GM18517 (cell line): Measurements from ENCODE around the gene DRC1.
"Not testable (repeated sequence)": the region's sequence is repeated elsewhere in the genome, so short reads cannot be mapped to it uniquely, and the experiment has no call there.

Source experiments
- ATAC-seq: cut with Tn5 transposase; IDR thresholded peaks from one replicate; pipeline ENCODE4 v1.9.1; 2021; ENCODE audit warnings: mild to moderate bottlenecking, moderate library complexity; ENCODE audit not compliant: unreplicated experiment

Gene DRC1

DNA sequence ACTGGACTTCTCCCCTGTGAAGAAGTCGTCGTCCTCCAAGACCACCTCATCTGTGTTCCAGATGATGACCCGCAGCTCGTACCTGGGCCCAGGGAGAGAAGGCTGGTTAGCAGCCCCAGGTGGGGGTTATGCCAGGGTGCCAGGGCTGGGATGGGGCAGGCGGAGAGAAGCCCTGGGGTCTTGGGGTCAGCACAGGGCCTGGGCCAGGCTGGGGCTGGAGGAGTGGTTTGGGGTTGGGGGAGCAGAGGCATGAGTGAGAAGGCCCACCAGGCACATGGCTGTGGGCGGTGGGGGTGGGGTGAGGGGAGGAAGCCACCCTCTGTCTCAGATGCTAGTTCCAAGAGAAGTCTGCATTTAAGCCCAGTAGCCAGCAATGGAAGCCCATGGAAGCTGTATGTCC is 60.4 kb downstream of the DRC1 start:
- ATAC-seq: no peak

DNA sequence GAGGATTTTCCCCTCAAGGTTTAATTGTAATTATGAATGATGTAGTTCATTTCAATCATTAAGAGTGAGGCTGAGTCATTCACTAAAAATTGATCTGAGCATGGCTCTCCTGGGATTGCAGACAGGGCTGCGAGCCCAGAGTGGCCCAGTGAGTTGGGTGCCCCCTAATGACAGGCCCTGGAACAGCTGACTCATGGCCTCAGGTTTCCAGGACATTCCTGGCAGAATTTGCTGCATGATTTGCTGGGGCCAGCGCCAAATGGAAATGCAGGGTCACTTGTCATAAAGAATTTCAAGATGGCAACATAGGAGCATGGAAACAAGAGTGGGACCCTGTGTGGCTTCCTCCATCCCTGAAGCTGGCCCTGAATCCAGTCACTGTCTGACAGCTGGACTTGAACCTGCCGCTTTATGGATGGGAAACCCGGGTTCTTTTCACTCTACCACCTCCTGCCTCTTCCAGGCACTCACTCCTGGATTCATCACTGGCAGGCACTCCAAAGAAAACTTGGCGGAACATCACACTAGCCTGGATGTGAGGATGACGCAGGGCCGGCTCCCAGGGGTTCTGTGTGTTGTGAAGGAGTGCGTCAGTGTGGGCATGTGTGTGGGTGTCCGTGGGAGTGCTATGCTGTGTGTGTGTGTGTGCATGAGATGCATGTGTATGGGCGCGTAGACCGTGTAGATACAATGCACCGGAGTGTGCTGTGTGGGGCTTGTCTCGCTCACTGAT is 61.0 kb downstream of the DRC1 start:
- no peak for ATAC-seq

DNA sequence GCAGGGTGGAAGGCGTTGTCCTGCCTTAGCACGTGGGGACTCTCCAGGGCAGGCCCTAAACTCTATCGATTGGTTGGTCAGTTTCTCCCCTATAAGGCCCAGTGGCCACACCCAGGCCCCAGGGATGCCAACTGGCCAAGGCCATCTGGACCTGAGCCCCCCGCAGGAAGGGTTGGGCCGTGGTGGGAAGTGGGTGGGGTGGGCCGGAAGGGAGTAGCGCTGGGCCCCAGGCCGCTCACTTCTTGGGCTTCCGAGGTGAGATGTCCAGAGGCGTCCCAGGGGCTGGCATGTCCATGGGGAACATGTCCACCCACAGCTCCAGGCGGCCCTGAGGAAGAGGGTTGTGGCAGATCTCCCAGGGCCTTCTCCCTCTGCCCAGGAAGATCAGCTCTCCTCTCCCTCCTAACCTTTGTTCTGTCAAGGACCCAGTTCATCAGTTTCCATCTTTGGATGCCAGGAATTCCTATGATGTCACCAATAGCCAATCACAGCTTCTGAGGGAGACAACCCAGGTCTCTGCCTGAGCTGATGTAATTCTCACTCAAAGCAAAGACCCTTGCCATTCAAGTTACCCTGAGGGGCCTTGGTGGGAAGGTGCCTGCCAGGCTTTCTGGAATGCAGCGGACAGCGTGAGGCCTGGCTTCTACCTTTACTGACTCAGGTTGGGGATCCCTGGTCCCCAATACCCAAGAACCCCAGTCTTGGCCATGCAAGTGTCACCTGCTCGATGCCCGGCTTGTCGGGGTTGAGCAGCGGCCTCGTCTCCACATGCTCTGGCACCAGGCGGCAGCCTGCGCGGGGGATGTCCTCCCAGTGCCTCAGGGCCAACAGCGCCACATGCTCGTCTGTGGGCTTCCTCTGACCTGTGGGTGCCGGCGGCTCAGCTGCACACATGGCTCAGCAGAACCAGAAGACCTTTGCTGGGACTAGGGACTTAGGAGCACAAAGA is 61.8 kb downstream of the DRC1 start:
- no peak for ATAC-seq

DNA sequence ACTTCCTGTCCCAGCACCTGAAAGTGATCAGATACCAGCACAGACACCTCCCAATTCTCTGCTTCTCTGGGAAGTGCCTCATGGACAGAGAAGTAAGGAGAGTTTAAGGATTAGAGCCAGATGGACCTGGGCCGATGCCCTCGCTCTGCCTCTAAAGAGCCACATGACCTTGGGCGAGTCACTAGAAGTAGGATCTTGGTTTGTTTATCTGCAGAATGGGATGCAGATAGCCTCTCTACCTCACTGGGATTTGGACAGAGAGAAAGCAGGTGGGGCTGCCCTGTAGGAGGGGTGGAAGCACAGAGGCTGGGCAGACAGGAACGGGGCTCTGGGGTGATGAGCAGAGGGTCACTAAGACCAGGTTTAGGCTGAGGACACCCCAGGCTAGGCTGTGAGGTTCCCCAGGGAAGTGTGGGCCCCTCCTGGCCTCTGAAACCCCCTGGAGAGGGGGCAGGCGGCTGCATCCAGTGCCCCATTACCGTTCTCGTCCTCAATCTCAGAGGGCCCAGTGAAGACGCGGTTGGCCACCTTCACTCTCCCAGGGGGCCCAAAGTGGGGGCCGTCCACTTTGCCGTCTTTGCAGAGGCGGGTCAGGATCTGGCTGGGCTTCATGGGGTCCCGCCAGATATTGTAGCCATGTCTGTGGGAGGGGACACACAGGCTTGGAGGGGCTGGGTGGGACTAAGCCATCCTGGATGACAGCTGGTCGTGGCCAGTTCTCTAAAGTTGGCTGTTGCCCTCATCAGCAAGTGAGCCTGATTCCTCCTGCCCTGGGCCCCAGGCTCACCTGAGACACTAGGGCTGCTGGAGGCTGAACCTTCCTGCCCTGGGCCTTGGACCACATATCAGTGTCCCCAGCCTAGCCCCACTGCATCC is 62.9 kb downstream of the DRC1 start:
- no peak for ATAC-seq

DNA sequence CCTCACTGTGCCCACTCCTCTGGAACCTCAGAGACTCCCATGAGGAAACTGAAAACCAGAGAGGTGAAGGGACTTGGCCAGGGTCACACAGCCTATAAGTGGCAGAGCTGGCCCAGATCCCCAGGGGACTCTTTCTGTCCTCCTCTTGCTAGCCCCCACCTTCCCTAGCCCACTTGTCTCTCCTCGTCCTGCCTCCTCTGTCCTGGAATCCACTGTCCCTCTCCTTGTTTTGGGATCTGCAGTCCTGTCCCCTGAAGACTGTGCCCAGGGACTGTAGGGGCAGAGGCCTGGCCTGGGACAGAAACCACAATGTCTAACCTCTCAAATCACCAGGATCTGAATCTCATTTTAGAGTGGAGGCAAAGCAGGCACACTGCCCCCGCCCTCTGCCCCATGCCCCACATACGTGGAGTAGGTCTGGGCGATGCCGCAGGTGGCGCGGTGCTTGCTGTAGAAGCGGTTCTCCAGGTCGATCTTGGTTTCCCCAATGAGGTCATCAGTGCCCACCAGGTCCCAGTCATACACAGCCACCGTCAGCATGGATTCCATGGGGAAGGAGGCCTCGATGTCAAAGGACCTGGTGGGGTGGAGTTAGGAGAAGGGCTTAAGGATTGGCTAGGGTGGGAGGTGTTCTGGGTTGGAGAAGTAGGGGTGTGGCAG is 63.7 kb downstream of the DRC1 start:
- ATAC-seq: no peak

DNA sequence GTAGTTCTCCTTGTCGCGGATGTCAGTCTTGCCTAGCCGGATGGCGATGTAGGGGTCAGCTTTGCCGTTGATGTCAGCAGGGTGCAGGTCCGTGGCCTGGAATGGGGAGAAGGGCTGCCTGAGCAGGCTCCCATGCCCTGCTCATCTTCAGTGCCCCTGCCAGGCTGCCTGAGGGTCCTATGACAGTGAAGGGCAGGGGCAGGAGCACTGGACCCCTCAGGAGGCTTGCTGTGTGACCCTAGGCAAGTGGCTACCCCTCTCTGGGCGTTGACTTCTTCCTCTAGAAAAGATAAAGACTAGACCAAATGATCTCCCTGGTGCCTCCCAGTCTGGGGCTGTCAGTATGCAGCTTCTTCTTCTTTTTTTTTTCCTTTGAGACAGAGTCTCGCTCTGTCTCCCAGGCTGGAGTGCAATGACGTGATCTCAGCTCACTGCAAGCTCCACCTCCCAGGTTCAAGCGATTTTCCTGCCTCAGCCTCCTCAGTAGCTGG is 64.3 kb downstream of the DRC1 start:
- no peak for ATAC-seq

DNA sequence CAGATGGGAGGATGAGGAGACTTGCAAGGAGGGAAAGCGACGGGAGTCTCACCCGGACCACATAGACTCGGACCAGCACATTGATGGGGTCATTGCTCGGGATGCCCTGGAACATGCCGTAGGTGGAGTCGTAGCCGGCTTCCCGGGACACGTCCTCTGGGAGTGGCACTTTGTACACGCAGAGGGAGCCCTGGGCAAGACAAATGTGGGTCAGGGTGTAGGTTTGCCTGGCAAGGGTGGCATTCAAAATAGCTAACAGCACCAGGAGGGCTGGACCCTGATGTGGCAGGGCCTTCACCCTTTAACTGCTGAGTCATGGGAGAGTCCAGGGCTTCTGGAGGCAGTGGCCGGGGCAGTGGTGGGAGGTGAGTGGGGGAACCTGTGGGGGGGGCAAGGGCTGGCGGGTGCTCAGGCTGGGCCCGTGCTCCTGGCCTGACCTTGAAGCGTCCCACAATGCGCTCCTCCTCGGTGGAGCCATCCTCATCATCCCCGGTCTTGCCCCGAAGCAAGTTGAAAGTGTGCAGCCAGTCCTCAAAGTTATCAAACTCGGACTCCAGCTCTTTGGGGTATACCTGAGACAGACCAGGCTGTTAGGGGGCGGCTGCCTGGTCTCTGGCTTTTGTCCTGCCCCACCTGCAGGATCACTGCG is 65.1 kb downstream of the DRC1 start:
- ATAC-seq: no peak

DNA sequence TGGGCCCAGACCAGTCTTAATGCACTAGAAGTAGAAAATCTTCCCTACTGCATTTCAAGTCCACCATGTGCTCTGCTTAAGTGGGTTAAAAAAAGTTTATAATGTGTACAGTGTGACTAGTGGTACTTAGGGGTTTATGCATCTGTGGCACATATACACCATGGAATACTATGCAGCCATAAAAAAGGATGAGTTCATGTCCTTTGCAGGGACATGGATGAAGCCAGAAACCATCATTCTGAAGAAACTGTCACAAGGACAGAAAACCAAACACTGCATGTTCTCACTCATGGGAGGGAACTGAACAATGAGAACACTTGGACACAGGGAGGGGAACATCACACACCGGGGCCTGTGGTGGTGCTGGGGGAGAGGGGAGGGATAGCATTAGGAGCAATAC is 66.8 kb downstream of the DRC1 start:
- not testable (repeated sequence) for ATAC-seq

DNA sequence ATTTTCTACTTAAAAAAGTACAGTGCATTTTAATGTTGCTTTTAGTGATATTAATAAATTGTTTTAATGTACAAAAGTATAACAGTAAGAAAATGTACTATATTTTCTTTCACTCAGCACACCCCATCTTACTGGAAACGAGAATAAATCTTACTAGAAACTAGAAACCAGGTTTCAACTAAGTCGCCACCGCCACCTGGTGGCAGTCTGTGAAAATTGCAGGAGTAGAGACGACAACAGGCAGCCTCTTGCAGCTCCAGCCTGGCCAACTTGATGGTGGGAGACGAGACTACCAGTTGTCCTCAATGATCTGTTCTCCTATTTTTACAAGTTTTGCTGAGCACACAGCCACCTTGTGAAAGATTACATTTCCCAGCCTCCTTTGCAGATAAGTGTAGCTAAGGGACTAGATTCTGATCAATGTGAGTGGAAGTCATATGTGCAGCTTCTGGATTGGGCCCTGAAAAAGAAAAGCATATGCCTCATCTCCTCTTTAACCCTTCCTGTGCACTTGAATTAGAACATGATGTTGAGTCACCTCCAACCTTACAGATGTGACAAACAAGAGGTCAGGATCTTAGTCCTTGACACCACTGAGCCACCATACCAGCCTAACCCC is 67.5 kb downstream of the DRC1 start:
- ATAC-seq: no peak

DNA sequence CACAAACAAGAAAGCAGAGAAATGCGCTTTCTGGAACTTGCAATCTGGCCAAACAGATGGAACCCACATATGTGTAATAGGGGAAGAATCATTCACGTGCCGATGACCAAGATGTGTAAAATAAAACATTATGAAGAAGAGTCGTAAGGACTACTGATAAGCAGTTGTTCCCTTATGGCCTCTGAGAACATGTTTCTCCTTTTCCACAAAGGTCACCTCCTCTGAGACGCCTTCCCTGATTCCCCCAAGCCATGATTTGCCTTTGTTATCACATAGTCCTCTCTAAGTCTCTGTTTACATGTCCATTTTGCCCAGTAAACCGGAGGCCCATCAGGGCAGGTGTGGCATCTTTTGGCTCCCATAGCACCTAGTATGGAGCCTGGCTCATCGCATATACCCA is 68.2 kb downstream of the DRC1 start:
- ATAC-seq: no peak

DNA sequence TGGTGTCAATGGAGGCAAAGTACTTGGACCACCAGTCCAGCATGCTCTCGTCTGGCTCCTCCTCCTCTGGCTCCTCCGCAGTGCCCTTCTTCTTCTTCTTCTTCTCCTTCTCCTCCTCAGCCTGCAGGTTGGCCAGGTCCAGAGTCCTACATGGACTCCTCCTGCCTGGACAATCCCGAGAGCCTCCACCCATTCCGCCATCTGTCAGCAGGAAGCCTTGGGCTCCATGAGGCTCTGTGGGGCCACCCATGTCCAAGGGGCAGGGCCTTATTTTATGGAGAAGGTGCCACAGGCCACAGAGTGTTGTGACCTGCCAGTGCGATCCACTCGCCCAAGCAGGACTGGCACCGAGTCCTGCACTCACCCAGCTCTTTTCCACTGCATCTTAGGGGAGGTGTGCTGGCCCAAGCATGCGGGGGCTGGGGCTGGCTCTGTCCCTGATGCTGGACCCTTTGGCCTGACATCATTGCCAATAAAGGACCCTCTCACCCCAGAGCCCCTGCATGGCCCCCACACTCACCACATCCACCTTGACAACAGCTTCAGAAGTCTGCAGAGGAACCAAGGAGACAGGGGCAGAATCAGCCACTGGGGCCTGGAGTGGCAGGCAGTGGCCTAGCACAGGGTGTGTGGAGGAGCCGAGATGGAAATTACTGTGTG is 69.0 kb downstream of the DRC1 start:
- ATAC-seq: no peak

DNA sequence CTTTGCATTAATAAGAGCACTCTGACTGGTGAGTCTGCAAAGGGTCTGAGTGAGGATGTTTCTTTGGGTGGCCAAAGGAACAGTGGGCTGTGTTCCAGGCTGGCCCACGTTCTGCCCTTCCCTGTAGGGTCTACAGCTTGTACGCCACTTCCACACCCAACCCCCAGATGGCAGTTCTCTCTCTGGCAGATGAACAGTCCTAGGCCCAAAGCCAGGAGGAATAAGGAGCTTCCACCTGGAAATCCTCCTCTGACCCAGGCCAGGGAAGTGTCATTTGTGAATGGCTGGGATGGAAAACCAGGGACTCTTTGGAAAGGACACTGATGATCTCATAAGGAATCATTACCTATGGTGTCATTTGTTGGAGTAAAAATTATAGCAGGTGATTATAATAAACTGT is 69.6 kb downstream of the DRC1 start:
- ATAC-seq: no peak

DNA sequence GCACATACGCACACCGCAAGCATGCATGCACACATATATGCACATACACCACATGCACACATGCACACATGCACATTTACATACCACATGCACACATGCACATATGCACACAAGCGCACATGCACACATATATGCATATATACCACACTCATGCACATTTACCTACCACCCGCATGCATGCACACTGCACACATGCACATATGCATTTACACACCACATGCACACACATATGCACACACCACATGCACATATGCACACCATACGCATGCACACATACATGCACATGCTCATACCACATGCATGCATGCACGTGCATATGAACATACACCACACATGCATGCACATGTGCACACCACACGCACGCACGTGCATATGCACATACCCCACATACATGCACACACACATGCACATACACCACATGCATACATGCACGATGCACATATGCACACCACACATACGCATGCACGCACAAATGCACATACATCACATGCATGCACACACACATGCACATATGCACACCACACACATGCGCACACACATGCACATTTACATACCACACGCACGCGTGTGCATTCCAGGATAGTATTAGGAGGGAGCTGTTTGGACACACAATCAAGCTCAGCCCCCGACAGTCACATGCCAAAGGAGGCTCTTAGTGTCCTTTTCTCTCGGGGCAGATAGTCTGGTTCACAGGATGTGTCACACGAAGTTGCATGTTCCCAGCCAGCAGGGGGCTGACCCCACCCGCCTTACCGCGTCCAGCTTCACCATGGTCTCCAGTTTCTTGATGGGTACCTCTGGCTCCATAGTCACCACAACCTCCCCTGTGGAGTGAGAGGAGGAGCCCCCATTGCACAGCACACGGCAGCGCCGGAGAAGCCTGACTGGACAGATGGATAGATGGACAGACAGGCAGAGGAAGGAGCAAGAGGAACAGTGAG is 70.3 kb downstream of the DRC1 start:
- no peak for ATAC-seq

DNA sequence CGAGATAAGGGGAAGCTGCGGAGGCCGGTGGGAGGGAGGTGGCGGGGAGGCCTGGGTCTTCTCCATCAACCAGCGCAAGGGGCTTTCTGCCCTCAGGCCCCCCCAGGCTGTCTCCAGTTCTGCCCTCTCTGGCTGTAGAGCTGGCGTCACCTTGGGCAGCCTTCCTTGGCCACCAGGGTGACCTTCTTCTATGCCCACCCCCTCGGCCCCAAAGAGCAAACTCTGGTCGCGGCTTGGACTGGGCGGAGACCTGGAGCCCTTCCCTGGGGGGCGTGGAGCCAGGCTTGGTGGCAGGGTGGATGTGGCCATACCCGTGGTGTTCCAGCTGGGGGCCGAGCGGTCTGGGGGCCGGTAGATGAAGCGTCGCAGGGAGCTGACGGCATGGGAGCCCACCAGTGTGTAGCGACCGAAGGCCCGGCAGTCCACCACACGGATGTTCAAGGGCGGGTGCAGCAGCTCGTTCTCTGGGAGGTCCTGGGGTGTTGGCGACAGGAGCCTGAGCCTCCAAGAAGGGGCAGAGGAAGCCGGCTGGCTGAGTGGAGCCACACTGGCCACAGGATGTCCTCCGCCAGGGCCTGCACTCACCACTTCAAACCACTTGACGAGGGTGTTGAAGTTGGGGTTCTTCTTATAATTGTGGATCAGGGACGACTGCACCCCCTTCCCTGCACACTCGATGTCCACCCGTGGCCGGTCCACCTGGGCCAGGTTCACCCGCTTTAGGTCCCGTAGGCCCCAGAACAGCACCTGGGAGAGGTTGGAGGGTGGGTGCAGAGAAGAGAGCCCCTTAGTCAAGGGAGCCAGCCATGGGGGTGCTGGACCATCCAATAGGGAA is 71.3 kb downstream of the DRC1 start:
- ATAC-seq: no peak

DNA sequence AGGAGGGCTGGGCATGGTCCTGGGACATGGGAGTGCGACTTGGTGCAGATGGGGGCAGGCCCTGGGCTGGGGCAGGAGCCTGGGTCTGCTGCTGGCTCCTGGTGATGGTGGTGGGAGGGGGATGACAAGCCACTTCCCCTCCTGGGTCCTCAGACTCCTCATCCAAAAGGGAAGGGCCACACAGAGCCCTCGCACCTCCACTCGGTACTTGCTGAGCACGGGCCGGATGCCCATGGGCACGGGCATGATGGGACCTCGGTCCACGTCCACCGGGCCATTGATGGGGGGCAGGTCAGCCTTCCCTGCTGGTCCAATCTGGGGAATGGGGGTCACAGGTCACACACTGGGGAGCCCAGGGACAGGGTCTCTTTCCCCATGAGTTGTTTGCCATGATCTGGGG is 72.1 kb downstream of the DRC1 start:
- ATAC-seq: no peak

DNA sequence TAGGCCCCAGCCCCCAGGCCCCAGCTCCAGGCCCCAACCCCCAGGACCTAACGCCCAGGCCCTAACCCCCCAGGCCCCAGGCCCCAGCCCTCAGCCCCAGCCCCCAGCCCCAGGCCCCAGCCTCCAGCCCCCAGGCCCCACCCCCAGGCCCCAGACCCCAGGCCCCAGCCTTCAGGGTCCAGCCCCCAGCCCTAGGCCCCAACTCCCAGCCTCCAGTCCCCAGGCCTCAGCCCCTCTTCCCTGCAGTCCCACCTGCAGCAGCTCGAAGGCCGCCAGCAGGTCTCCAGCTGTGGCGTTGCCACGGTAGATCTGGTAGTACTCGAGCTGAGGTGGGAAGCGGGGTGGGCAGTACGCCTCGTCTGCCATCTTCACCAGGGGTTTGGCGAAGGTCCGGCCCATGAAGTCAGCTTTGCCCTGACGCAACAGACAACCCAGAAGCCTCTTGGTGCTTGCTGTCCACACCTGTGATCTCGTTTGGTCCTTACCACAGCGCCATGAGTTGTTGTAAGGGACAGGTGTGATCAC is 72.6 kb downstream of the DRC1 start:
- no peak for ATAC-seq

DNA sequence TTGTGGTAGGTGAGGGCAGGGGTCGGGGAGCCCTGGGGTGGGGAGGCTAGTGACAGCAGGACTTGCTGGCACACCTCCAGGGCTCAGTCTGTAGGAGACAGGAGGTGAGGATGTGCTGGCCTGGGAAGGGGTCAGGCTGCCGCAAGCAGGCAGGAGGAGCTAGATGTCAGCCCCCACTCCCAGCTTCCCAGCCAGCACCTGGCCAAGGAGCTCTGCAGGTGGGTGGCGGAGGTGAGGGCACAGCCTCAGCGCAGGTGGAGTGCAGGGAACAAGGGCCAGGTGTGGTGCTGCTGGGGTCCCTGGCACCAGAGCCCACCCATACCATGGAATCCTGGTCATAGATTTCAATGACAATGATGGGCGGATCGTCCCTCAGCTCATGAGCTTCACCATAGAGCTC is 73.3 kb downstream of the DRC1 start:
- no peak for ATAC-seq
